Tibial nerve (tissue), 3 donors: Measurements from ENCODE around the gene HNRNPF.

ENCODE experiments used
- POLR2A ChIP-seq, 2 donors: fragments of 450-650 bp; IDR thresholded peaks; one replicate each; pipeline ENCODE4 v1.6.1; 2017; ENCODE audit warnings: antibody characterized with exemption in 2 of 2, mild to moderate bottlenecking in 2 of 2, moderate library complexity in 2 of 2
- TF ChIP-seq, protein P1 (sequence below), 5 experiments: fragments of 200-600 bp in 3 of 5; fragments of 450-650 bp in 2 of 5; sonication (generic) in 3 of 5; IDR thresholded peaks; one replicate each; pipeline ENCODE4 v1.5.1; 2016 to 2019; ENCODE audit warnings: antibody characterized with exemption in 5 of 5, mild to moderate bottlenecking in 3 of 5, moderate library complexity in 2 of 5

DNA sequence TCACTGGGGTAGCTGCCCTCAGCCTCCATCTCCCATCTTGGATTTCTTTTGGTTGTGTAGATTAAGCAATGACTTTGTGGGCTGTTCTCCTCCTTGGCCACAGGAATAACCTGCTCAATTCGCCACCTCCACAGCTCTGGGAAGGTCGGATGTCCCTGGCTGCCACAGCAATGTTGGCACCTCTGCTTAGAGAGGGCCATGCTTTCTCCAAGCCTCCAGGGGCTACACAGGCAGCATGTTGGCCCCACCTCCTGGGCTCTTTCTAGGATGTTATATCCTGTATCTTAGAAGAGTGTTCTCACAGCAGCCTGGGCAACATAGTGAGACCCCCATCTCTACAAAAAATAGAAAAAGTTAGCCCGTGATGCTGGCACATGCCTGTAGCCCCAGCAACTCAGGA, 72.9 kb downstream of the HNRNPF start:
- no peak for TF ChIP-seq POLR2A (IDR thresholded peaks at IDR 0.05)
- TF ChIP-seq, protein P1, sequence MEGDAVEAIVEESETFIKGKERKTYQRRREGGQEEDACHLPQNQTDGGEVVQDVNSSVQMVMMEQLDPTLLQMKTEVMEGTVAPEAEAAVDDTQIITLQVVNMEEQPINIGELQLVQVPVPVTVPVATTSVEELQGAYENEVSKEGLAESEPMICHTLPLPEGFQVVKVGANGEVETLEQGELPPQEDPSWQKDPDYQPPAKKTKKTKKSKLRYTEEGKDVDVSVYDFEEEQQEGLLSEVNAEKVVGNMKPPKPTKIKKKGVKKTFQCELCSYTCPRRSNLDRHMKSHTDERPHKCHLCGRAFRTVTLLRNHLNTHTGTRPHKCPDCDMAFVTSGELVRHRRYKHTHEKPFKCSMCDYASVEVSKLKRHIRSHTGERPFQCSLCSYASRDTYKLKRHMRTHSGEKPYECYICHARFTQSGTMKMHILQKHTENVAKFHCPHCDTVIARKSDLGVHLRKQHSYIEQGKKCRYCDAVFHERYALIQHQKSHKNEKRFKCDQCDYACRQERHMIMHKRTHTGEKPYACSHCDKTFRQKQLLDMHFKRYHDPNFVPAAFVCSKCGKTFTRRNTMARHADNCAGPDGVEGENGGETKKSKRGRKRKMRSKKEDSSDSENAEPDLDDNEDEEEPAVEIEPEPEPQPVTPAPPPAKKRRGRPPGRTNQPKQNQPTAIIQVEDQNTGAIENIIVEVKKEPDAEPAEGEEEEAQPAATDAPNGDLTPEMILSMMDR (IDR thresholded peaks at IDR 0.05): no peak
